Fibroblast of peridontal ligament (primary cell): Measurements from ENCODE around the gene MORC3.
A peak's percentile ranks its signal among the peaks of the same experiment; 100 is the strongest.
"Not testable (repeated sequence)": the region's sequence is repeated elsewhere in the genome, so short reads cannot be mapped to it uniquely, and the experiment has no call there.

Source experiments
- DNase-seq: peaks from one replicate; pipeline ENCODE4 v3.0.0-alpha.2; 2010; ENCODE audit errors: extremely low read depth

Gene MORC3

DNA sequence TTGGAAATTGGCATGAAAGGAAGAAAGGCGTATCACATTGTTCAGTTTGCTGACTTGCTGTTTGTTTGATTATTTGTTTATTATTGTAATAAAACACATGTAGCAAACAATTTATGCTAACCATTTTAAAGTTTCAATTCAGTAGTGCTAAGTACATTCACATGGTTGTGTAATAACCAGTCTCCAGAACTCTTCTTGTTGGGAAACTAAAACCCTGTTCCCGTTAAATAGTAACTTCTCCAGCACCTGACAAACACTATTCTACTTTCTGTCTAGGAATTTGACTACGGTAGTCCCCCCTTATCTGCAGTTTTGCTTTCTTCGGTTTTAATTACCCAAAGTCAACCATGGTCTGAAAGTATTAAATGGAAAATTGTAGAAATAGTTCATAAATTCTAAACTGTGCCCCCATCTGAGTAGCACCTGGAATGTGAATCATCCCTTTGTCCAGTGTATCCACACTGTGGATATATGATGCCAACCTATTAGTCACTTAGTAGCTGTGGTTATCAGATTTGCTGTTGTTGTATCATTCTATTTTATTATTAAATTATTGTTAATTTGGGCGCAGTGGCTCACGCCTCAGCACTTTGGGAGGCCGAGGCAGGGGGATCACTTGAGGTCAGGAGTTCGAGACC lies 5.5 kb downstream of the MORC3 start:
- no peak for DNase-seq

DNA sequence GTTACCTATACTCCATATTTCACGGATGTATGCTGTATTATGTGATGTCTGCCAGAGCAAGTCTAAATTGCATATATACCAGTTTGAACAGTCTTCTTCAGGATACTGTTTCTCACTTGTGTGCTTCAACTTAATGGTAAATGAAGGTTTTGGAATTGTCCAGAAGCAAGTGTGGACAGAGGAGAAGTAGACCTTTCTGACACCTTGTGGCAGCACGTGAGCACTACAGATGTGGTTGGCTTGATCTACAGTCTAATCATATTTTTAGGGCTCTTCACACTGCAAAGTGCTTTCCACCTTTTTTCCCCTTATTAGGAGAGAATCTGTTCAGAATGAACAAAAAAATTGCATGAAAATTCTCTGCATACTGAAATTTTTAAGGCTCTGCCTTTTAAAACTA lies 10.9 kb downstream of the MORC3 start:
- peak; percentile 74 for DNase-seq

DNA sequence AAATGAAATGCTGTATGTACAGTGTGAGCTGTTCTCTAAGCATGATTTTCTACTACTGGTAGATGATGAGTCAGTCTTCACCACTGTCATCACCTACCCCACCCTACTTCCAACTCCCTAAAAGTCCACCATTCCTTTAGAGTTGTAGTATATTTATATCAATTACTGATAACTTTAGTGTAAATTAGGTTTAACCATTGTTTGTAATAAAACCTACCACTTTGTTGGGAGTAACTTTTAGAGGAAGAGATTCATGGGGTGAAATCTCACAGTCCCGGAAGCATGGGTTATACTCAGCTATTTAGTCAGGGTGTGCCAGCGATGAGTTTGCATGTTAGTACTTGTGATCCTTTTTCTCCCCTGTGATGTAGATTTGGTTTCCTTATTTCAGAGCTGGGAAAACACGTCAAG lies 17.1 kb downstream of the MORC3 start:
- peak; percentile 58 for DNase-seq

DNA sequence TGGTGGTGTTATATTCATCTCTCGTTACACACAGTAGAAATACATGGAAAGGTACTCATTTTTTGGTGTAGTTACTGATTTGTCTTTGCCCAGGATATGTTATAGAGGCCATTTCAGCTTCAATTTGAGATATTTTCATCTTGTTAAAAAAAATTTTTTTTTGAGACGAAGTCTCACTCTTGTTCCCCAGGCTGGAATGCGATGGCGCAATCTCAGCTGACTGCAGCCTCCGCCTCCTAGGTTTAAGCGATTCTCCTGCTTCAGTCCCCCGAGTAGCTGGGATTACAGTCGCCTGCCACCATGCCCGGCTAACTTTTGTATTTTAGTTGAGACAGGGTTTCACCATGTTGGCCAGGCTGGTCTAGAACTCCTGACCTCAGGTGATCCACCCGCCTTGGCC lies 19.0 kb downstream of the MORC3 start:
- no peak for DNase-seq

GRCh38 chr21:36342581-36342980 lies 22.6 kb downstream of the MORC3 start:
- DNase-seq = not testable (repeated sequence)

- no peak for DNase-seq
Measured at GRCh38 chr21:36344931-36345330, 24.9 kb downstream of the MORC3 start.

DNA sequence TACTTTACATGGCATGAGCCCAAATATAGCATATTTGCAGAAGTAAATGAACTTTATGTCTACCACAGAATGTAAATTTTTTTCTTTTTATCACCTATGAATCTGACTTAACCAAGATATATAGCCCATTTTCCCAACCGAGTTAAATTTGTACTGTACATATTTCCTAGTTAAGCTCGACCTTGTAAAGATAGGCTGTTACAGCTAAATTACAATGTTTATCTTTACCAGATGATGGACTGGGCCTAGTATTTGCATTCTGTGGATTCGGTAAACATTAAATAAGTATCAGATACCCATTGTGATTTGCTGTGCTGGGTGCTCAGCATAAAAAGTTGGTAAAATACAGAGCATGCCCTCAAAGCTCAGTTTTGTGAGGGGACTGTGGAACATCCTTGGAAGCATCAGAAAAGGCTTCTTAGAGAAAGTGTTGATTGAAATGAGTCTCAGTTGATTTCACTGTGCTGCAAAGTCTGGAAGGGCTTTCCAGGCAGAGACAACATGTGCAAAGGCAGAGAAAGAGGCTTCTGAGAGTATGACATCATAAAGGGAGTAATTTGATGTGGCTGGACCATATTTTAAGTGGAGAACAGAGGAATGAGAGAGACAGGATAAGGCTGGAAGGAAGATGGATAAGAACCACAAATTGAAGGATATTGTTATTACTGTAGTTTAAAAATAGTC lies 27.4 kb downstream of the MORC3 start:
- peak; percentile 47 for DNase-seq

- peak; percentile 28 for DNase-seq
Measured at GRCh38 chr21:36347962-36348328, 27.9 kb downstream of the MORC3 start.

- no peak for DNase-seq
Measured at GRCh38 chr21:36349315-36349714, 29.3 kb downstream of the MORC3 start.

- DNase-seq = peak; percentile 71
Measured at GRCh38 chr21:36350282-36350910, 30.4 kb downstream of the MORC3 start.

GRCh38 chr21:36354918-36355680 lies 35.1 kb downstream of the MORC3 start:
- DNase-seq = no peak

DNA sequence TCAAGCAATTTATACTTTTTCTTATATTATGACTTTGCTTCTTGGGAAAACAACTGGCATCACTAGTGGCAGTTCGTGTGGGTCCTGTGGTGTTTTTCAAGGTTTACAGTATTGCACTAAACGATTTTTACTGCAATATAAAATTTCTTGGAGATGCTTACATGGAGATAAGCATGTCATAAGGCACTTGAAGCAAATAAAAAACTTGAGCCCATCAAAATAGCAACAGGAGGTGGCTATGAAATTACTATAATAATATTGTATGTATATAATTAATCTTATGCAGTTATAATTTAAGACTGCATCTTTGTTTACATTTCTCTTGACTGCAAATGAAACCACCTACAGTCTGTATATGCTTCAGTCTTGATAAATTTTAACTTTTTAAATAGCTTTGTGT lies 35.9 kb downstream of the MORC3 start:
- DNase-seq = no peak

- DNase-seq = no peak
Measured at GRCh38 chr21:36359185-36359584, 39.2 kb downstream of the MORC3 start.

DNA sequence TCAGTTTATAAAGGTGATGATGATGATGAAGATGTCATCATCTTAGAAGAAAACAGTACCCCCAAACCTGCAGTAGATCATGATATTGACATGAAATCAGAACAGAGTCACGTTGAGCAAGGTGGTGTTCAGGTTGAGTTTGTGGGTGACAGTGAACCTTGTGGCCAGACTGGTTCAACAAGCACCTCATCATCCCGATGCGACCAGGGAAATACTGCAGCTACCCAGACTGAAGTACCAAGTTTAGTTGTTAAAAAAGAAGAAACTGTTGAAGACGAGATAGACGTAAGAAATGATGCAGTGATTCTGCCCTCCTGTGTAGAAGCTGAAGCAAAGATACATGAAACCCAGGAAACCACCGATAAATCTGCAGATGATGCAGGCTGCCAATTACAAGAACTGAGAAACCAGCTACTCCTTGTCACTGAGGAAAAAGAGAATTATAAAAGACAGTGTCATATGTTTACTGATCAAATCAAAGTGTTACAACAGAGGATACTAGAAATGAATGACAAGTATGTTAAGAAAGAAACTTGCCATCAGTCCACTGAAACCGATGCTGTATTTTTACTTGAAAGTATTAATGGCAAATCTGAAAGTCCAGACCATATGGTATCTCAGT lies 49.2 kb downstream of the MORC3 start:
- no peak for DNase-seq

- DNase-seq = no peak
Measured at GRCh38 chr21:36375994-36376393, 56.0 kb downstream of the MORC3 start.

GRCh38 chr21:36377391-36377842 lies 57.4 kb downstream of the MORC3 start:
- no peak for DNase-seq

DNA sequence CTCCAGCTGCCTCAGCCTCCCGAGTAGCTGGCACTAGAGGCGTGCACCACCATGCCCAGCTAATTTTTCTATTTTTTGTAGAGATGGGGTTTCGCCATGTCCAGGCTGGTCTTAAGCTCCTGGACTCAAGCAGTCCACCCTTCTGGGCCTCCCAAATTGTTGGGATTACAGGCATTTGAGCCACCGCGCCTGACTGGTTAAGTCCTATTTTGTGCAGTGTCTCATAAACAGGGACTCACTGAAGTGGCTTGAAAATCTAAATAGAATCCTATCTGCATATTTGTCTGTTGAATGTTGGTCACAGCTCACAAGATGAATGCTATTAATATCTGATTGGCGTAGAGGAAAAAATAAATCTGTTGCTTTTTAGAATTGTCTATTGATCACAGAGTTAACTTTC lies 59.3 kb downstream of the MORC3 start:
- DNase-seq = no peak

DNA sequence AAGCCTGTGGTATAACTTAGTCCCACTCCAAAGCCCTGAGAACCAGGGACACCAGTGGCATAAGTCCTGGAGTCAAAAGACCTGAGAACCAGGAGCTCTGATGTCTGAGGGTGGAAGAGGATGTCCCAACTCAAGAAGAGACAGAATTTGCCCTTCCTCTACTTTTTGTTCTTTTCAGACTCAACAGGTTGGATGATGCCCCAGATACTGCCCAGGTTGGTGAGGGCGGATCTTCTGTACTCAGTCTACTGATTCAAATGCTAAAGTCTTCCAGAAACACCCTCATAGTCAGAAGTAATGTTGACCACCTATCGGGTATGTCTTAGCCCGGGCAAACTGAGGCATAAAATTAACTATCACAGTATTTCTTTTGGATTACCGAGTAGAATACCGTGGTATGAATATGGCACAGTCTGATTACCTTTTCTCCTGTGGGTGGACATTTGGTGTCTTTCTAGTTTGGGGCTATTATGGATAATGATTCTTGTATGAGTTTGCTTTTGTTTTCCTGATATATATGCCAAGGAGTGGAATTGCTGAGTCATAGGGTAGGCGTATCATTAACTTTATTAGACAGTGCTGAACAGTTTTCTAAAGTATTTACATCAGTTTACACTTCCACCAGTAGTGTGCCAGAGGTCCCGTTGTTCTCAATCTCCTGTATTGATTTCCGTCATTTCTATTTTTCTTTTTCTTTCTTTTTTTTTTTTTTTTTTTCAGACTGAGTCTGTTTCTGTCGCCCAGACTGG lies 62.0 kb downstream of the MORC3 start:
- peak; percentile 27 for DNase-seq

GRCh38 chr21:36382722-36383121 lies 62.7 kb downstream of the MORC3 start:
- not testable (repeated sequence) for DNase-seq

- no peak for DNase-seq
Measured at GRCh38 chr21:36384885-36385232, 64.9 kb downstream of the MORC3 start.
